IPS-11a (cell line): Measurements from ENCODE around the gene LIPF.
"Not testable (repeated sequence)": the region's sequence is repeated elsewhere in the genome, so short reads cannot be mapped to it uniquely, and the experiment has no call there.

Experiments used
- H3K4me3 ChIP-seq: one replicate; pipeline ENCODE4 v1.5.1; 2013; ENCODE audit warnings: low read depth, low read length, control low read depth

LIPF gene

GRCh38 chr10:88676283-88677060 is 12.2 kb downstream of the LIPF start:
- no peak overlapping the region for H3K4me3 ChIP-seq

- no peak overlapping the region for H3K4me3 ChIP-seq
Measured at GRCh38 chr10:88680958-88681357, 16.7 kb downstream of the LIPF start.

- no peak overlapping the region for H3K4me3 ChIP-seq
Measured at GRCh38 chr10:88682491-88682890, 18.2 kb downstream of the LIPF start.

- no peak overlapping the region for H3K4me3 ChIP-seq
Measured at GRCh38 chr10:88687853-88688467, 23.7 kb downstream of the LIPF start.

GRCh38 chr10:88689366-88689765 is 25.1 kb downstream of the LIPF start:
- H3K4me3 ChIP-seq: no peak overlapping the region

- no peak overlapping the region for H3K4me3 ChIP-seq
Measured at GRCh38 chr10:88693392-88694020, 29.3 kb downstream of the LIPF start.

- no peak overlapping the region for H3K4me3 ChIP-seq
Measured at GRCh38 chr10:88702848-88703597, 38.8 kb downstream of the LIPF start.

GRCh38 chr10:88705958-88706357 is 41.7 kb downstream of the LIPF start, which contains the start of gene LIPK:
LIPK (plus strand) TSS chr10:88706249; CDS start chr10:88724544, 18,295 bp downstream.
- H3K4me3 ChIP-seq: no peak within 1 kb of the TSS

GRCh38 chr10:88707429-88708155 is 43.4 kb downstream of the LIPF start:
- H3K4me3 ChIP-seq: no peak overlapping the region

GRCh38 chr10:88709361-88709760 is 45.1 kb downstream of the LIPF start:
- not testable (repeated sequence) for H3K4me3 ChIP-seq

GRCh38 chr10:88715517-88715916 is 51.3 kb downstream of the LIPF start:
- H3K4me3 ChIP-seq: no peak overlapping the region

GRCh38 chr10:88721392-88721791 is 57.1 kb downstream of the LIPF start:
- H3K4me3 ChIP-seq: no peak overlapping the region

GRCh38 chr10:88725798-88726197 is 61.6 kb downstream of the LIPF start:
- H3K4me3 ChIP-seq: no peak overlapping the region

- no peak overlapping the region for H3K4me3 ChIP-seq
Measured at GRCh38 chr10:88728107-88728763, 64.0 kb downstream of the LIPF start.
